ENCODE data around the gene UNC50. TPM values are rescaled to one million over a fixed set of nuclear protein-coding genes. Genes with fewer than 3 reads are reported as not detected.

Gene UNC50
- total RNA-seq (10 to 100 TPM; 39.4 to 61.0 (median 52.7) TPM), polyA plus RNA-seq (10 to 100 TPM; 12.5 to 29.0 (median 19.8) TPM)

- intact Hi-C loops (cut with DNase I): loop anchor here (2.0 to 10.0 kb wide), 4 partner anchors 164 to 944 kb away; partner anchors contain the start of genes ACTR1B, C2orf92, INPP4A and TMEM131
- Histone ChIP-seq H3K9me3 (no peaks in the 10 kb centered on the region), H3K4me3 (peak within 1 kb of the TSS; percentile 56 to 95 (median 93)), H3K27me3 (no peaks in the 10 kb centered on the region), H3K27ac (peak within 1 kb of the TSS; percentile 93 to 97 (median 94)), H3K4me1 (peaks cover 0 to 60% (median 48%) of the 10 kb centered on the region in 4 donors), H3K36me3 (peaks cover 0 to 43% (median 28%) of the 10 kb centered on the region in 4 donors)
- peak in 1 of 4 donors; percentile 36 for TF ChIP-seq EP300 (IDR thresholded peaks at IDR 0.05)
- TF ChIP-seq POLR2A (IDR thresholded peaks at IDR 0.05): peak; percentile 71 to 83
- TF ChIP-seq POLR2AphosphoS5 (IDR thresholded peaks at IDR 0.05): peak; percentile 84 to 97 (median 94)
- TF ChIP-seq CTCF (IDR thresholded peaks at IDR 0.05): no peak
- 0% methylated on average over 93 of the region's 93 CpGs for WGBS, 2 donors
- DNase-seq: peak; percentile 94
Observed at GRCh38 chr2:98608116-98608961, at the start of gene UNC50, which contains the start of gene COA5. Gene UNC50 (plus strand): TSS chr2:98608589. CDS start chr2:98609760, 1,171 bp downstream. Gene COA5 (minus strand): TSS chr2:98608512. CDS start chr2:98608405, 107 bp downstream.

GRCh38 chr2:98558852-98559530 lies 49.4 kb upstream of the UNC50 start:
- DNase-seq: peak; percentile 77
- Histone ChIP-seq H3K4me1 (peaks cover 0 to 46% (median 43%) of the 10 kb centered on the region in 4 donors), H3K27ac (peak overlapping the region; percentile 74 to 84 (median 79)), H3K9me3 (no peaks in the 10 kb centered on the region), H3K36me3 (peaks cover 8 to 50% (median 27%) of the 10 kb centered on the region in 4 donors), H3K27me3 (no peaks in the 10 kb centered on the region), H3K4me3 (no peak overlapping the region)
- intact Hi-C loops (cut with DNase I): no loop called here
- no peak for TF ChIP-seq CTCF (IDR thresholded peaks at IDR 0.05)
- peak in 2 of 4 donors; percentile 3 to 23 for TF ChIP-seq EP300 (IDR thresholded peaks at IDR 0.05)
- TF ChIP-seq POLR2AphosphoS5 (IDR thresholded peaks at IDR 0.05): peak in 3 of 4 donors; percentile 54 to 67 (median 62)
- 82 to 89% methylated on average over 16 of the region's 16 CpGs for WGBS, 2 donors

DNA sequence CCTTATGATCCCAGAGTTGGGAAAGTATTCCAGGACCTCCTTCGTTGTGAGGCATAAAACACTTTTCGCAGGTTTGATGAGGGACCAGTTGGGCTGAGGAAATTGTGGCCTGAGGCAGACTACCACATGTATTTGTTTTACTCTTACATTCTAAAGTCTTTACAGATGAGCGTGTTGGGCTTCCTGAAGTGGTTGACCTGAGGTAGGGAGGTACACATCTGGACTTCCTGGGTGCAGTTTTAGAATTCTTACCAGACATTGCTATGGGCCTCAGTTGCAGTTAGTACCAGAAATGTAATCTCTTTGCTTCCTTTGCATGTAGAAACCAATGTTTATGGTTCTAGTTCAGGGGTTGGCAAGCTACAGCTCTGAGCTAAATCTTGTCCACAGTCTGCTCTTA lies 48.8 kb upstream of the UNC50 start:
- Histone ChIP-seq H3K4me1 (peaks cover 0 to 46% (median 43%) of the 10 kb centered on the region in 4 donors), H3K9me3 (no peaks in the 10 kb centered on the region), H3K27me3 (no peaks in the 10 kb centered on the region), H3K36me3 (peaks cover 7 to 50% (median 25%) of the 10 kb centered on the region in 4 donors), H3K4me3 (no peak overlapping the region), H3K27ac (peak overlapping the region; percentile 74 to 84 (median 79))
- intact Hi-C loops (cut with DNase I): no loop called here
- WGBS, 2 donors: 65 to 83% methylated on average over 3 of the region's 3 CpGs
- TF ChIP-seq CTCF (IDR thresholded peaks at IDR 0.05): no peak
- TF ChIP-seq POLR2AphosphoS5 (IDR thresholded peaks at IDR 0.05): no peak
- no peak for TF ChIP-seq POLR2A (IDR thresholded peaks at IDR 0.05)
- no peak for TF ChIP-seq EP300 (IDR thresholded peaks at IDR 0.05)
- DNase-seq: no peak

- TF ChIP-seq CTCF (IDR thresholded peaks at IDR 0.05) (no peak), POLR2AphosphoS5 (IDR thresholded peaks at IDR 0.05) (peak in 2 of 4 donors; percentile 13 to 37), EP300 (IDR thresholded peaks at IDR 0.05) (no peak), POLR2A (IDR thresholded peaks at IDR 0.05) (no peak)
- H3K36me3 ChIP-seq: peaks cover 10 to 47% (median 28%) of the 10 kb centered on the region in 4 donors
- DNase-seq: peak; percentile 83
- intact Hi-C loops (cut with DNase I): loop anchor here (2.0 to 5.0 kb wide), 2 partner anchors 43 to 116 kb away; partner anchors contain the start of gene INPP4A
- H3K27ac ChIP-seq: peak overlapping the region; percentile 74 to 84 (median 79)
- no peak overlapping the region for H3K4me3 ChIP-seq
- no peaks in the 10 kb centered on the region for H3K27me3 ChIP-seq
- 91 to 92% methylated on average over 9 of the region's 9 CpGs for WGBS, 2 donors
- H3K9me3 ChIP-seq: no peaks in the 10 kb centered on the region
- peaks cover 0 to 46% (median 43%) of the 10 kb centered on the region in 4 donors for H3K4me1 ChIP-seq
Observed at GRCh38 chr2:98560256-98560771, 48.1 kb upstream of the UNC50 start.

Data from sigmoid colon (tissue), 7 donors.